Skeletal muscle cell (primary cell): ENCODE measurements around the gene ADARB2.
"Not testable (repeated sequence)": the region's sequence is repeated elsewhere in the genome, so short reads cannot be mapped to it uniquely, and the experiment has no call there.

Experiments
- DNase-seq: peaks from one replicate; pipeline ENCODE4 v3.0.0-alpha.2; 2010; ENCODE audit warnings: low read depth
- H3K4me3 ChIP-seq: 2 replicates; pipeline ENCODE4 v1.5.1; 2011; ENCODE audit warnings: low read depth, mild to moderate bottlenecking, control low read depth, low read length, moderate library complexity

The ADARB2 gene

DNA sequence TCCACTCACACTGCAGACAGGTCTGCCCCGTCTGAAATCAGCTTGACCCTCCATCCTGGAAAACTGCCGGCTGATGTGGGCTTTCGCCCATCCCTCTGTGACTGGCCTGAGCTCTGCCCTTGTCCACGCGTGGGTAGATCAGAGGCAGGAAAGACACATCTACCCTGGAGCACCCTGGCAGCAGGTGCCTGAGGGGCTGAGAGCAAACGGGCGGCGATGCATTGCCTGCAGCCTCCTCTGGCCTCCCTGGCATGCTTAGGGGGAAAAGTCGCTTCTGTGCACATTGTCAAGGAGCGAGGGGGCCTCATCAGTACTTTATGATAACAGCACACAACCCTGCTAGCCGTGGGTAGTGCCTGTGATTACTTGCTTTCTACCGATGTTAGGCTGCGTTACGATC lies 109.4 kb downstream of the ADARB2 start:
- H3K4me3 ChIP-seq, result no peak overlapping the region
- DNase-seq, result no peak

DNA sequence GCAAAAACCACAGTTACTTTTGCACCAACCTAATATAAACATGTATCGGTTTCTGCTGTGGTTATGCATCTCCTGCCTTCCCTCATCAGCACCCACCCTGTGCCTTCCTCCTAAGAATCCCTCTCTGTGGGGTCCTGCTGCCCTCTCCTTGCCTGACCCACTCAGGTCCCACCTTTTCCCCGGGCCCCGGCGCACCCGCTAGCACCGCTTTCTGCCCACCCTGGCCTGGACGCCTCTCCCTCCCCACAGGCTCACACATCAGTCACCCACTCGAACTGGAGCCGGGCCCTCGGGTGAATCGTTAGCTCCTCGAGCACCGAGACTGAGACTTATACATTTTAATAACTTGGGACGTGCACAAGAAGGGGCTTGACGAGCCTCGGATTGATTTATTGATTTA lies 110.5 kb downstream of the ADARB2 start:
- DNase-seq, result no peak
- no peak overlapping the region for H3K4me3 ChIP-seq

DNA sequence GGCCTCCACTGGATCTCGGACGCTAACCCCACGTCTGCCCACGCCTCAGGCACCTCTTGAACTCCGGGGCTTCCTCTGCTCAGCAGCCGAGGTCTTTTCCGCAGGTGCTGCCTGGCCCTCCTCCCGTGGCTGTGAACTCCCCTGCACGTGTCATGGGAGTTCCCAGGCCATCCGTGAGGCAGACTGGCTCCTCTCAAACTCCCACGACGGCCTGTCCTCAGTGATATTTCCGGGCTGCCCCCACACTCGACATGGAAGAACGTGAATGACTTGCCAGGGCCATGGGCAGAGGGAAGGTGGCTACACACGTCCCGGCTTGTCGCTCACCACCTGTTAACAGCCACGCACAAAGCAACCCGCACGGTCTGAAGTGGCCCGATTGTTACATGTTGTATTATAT lies 110.9 kb downstream of the ADARB2 start:
- no peak overlapping the region for H3K4me3 ChIP-seq
- no peak for DNase-seq

DNA sequence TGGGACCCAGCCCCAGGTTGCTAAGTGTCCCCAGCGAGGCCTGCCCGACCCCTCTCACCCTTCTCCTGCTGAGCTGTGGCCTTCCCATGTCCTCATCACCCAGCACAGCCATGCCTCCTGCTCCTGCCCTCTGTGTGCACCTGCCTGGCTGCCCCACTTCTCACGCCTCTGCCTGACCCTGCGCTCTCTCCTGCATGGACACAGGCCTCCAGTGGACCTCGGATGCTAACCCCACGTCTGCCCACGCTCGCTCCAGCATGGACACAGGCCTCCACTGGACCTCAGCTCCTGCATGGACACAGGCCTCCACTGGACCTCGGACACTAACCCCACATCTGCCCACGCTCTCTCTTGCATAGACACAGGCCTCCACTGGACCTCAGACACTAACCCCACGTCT lies 111.6 kb downstream of the ADARB2 start:
- no peak for DNase-seq
- H3K4me3 ChIP-seq, result no peak overlapping the region

DNA sequence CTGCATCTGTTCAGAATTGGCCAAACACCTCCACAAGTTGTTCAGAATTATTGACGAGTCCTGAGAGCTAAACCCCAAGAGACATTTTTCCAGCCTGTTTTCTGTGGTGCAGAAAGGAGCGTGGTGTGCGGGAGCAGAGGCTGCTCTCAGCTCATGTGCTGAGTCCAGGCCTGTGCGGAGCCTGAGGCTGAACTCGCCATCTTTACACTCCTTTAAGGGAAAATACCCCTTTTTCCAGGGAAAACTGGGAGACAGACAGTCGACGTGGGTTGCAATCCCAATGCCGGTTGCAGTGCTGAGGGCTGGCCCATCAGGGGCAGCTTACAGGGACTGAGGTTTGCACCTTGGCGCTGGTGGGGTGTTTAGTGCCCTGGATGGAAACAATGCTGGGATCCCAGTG lies 112.2 kb downstream of the ADARB2 start:
- H3K4me3 ChIP-seq, result no peak overlapping the region
- DNase-seq, result no peak

DNA sequence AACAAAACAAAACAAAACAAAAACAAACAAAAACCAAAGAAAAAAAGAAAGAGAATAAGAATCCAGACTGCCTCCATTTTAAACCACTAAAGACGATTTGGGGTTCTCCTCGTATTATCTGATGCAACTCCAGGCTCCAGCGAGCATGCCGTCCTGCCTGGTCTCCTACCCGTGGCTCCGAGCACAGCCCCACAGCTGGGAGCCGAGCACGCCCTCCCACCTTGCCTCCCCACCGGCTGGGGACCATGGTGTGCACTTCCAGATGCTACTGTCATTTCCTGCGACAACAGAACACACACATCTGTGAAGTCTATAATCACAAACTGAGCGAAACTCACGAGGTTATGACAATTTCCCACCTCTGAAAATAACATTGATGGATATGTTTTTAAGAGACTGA lies 113.1 kb downstream of the ADARB2 start:
- DNase-seq, result no peak
- H3K4me3 ChIP-seq, result no peak overlapping the region

DNA sequence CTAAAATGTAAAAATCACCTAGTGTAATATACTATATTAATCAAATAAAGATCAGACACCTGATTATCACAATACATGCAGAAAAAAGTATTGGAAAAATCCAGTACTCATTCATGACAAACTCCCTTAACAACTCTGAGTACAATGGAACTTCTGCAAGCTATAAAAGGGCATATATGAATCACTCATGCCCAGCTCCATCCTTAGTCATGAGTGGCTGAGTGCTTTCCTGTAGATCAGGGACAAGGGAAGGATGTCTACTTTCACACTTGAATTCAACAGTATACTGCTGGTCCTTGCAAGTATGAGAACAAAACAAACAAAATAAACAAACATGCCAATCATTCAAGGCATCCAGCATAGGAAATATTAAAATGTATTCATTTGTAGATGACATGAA lies 116.5 kb downstream of the ADARB2 start:
- no peak overlapping the region for H3K4me3 ChIP-seq
- no peak for DNase-seq

DNA sequence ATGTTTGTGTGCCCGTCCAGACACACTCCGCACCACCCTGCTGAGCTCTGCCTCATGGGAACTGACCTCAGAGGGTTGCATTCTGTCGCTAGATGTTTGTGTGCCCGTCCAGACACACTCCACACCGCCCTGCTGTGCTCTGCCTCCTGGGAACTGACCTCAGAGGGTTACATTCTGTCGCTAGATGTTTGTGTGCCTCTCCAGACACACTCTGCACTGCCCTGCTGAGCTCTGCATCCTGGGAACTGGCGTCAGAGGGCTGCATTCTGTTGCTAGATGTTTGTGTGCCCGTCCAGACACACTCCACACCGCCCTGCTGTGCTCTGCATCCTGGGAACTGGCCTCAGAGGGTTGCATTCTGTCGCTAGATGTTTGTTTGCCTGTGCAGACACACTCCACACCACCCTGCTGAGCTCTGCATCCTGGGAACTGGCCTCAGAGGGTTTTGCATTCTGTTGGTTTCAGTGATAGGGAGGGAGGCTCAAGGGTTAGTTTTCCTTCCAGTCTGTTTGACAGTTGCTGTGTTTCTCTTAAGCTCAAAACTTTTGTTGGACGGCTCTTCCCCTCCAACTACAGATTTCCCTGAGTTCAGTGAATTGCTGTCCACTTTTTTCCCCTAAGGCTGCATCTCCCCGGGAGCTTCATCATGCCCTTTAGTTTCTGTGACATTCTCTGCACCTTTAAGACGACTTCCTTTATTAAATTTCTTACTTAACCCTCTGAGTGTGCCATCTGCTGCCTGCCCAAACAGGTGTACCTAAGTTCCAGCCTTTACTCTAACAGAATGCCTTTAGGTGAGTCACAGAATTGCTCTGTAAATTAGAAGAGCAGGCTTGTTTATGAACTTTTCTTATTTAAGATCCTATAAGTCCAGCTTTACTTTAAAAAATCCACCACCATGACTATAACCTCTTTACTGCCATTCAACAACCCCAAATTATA lies 119.7 kb downstream of the ADARB2 start:
- not testable (repeated sequence) for H3K4me3 ChIP-seq, DNase-seq

DNA sequence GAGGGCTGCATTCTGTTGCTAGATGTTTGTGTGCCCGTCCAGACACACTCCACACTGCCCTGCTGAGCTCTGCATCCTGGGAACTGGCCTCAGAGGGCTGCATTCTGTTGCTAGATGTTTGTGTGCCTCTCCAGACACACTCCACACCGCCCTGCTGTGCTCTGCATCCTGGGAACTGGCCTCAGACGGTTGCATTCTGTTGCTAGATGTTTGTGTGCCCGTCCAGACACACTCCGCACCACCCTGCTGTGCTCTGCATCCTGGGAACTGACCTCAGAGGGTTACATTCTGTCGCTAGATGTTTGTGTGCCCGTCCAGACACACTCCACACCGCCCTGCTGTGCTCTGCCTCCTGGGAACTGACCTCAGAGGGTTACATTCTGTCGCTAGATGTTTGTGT lies 120.6 kb downstream of the ADARB2 start:
- DNase-seq, H3K4me3 ChIP-seq: not testable (repeated sequence)

DNA sequence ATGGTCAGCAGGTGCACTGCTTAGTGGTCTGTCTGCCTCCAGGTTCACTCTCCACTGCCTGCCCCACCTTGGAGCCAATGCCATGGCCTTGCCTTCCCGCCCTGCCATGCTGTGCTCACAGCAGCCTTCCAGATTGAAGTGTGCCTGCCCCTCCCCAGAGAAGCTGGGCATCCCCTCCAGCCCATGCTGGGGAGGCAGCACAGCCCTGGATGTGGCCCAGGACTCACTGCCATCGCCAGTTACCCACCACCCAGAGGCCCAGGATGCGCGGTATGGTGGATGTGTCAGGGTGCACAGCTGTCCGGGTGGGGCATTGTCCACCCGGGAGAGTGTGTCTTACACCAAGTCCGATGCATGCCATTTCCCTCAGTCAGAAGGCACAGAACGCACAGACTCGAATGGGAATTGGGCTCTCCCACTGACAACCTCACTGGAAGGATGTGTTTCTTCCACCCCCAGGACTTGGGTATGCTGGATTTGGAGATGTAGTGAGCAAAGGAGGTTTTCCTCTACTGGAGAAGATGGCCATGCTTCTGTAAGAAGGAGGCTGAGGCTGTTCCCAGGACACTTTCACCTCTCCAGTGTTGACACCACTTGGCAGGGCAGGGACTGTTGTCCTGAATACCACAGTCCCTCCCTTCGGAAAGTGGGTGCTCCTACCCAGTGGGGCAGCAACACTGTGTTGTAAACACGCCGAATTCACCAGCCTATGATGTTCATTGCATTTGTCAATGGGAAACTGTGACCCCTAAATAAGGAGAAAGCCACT lies 122.0 kb downstream of the ADARB2 start:
- DNase-seq, result no peak
- no peak overlapping the region for H3K4me3 ChIP-seq

DNA sequence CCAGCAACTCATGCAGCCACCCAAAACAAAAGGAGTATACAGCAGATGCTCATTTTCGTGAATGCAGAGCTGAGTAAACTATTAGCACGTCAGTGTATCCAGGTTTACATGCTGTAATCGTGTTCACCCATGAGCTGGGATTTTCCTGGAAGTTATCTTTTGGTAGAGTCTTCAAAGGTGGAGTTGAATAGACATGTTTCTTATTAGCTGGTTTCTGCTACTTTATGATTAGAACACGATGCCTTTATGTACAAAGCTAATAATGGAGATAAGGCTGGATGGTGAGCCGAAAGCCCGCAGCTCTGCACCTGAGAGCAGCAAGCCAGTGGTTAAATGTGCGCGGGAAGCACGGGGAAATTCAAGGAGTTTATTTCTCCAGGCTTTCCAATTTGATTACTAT lies 123.8 kb downstream of the ADARB2 start:
- no peak for DNase-seq

DNA sequence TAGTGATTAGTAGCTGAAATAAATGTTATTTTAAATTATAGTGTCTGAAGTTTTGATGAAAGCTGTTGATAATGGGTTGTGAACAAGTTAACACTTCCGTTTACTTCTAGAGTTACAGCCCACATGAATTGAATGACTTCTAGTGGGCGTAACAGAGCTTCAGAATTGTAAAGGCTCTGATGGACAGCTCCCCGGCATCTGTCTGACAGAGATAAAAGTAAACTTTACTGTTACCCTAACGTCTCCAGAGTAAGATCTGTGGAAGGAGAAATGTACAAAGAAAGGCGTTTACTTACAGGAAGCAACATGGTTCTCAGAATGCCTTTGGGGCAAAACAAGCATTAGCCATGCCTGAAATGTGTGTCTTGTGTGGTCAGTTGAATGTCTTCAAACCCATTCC lies 124.4 kb downstream of the ADARB2 start:
- no peak overlapping the region for H3K4me3 ChIP-seq
- DNase-seq, result no peak

More for the DNA sequence above, 123.8 kb downstream of the ADARB2 start:
- no peak overlapping the region for H3K4me3 ChIP-seq

DNA sequence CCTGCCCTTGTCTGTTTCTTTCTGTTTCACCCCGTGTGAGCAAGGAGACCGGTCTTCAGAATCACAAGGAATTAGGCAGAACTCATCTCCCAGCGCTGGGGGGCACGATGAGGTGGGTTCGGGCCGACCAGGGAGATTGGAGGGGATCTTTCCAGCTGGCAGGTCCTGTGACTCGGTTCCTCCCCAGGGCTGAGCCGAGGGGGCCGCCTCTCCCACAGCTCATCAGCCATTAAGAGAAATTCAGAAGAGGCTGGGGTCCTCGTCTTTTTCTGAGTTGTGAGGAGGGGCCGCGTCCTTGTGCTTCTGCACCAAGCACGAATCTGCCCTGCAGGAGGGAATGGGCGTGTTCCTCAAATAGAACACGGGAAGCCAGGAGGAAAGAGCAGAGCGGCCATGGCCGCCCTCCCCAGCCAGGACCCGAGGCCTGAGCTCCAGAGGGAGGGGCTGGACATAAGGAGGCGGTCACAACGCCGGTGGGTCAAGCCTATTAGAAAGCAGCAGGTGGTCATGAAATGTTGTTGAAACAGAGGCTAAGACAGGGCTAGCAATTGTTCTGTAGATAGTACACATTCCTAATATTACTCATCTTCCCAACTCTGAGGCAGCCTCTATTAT lies 125.3 kb downstream of the ADARB2 start:
- H3K4me3 ChIP-seq, result no peak overlapping the region
- no peak for DNase-seq

DNA sequence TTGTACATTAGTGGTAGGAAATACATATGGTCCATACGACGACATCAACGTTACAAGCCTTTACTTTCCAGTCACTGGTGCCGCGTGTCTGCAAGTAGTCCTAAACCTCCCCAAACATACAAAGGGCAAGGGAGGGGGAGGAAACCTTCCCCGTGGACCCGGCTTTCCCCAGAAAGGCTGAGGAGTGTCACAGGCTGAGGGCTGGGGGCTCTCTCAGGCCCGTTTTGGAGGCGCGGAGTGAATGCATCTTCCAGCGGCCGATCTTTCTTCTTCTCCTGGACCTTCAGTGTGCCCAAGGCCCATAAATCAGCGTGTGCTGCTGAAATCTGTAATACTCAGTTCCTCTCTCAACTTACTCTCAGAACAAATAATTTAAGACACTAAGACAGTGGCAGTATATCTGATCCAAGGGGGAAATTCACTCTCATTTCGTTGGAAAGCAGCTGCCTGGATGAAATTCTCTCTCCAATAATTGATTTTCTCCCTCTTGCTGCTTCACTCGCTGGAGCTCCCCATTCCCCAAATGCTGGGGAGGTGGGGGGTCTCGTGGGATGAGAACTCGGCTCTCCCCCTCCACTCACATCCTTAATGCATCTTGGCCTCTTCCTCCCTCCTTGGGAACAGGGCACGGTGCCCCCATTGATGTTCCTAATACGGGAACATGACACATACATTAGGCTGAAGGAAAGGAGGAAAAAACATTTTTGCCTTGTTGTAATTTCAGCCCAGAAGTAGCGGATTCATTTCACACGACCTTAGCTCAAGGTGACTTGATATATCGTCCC lies 126.1 kb downstream of the ADARB2 start:
- H3K4me3 ChIP-seq, result no peak overlapping the region
- DNase-seq, result no peak

DNA sequence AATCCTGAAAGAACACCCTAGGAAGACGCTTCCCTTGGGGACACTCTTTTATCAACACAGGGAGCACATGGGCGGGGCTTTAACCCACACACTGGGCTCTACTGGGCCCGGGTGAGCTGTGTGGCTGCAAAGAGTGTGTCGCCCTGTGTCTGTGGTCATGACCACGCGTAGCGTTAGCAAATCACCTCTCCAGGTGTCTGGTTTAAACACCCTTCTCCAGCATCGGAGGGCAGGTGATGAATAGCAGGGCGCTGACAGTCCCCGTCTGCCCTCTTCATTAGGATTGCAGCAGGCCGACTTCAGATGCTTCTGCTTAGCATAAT lies 127.7 kb downstream of the ADARB2 start:
- H3K4me3 ChIP-seq, result no peak overlapping the region
- no peak for DNase-seq

DNA sequence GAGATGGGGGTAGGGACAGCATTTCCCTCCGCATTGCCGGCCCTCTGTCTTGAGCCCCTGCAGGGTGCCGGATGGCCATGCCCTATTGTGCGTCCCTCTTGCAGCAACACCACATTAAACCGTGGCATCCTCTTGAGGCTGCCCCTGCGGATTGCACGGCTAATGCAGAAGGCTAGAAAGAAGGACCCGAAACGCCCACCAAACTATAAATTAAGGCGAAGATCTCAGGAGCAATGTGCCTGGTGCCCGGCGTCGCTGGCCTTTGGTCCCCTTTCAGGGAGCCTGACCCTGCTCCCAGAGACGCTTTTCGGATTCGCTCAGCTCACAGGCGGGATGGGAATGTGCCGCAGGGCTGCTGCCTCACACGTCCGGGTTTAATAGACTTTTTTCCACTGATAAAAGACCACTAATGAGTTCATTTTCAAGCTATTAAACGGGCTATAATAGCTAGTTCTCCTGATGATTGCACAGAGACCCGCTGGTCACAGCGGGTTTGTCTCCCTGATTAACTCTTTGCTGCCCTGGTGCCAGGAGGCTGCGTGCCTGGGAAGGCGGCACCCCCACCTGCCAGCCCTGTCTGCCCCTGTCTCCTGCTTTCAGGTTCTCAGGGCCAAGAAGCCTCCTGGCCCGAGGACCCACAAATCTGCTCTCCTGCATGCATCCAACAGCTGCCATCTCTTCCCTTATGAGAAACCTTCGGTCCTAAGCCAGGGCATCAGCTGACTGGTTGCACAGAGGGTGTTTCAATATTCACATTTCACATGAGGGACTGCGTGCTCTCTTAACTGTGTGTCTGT lies 128.3 kb downstream of the ADARB2 start:
- no peak overlapping the region for H3K4me3 ChIP-seq
- no peak for DNase-seq

DNA sequence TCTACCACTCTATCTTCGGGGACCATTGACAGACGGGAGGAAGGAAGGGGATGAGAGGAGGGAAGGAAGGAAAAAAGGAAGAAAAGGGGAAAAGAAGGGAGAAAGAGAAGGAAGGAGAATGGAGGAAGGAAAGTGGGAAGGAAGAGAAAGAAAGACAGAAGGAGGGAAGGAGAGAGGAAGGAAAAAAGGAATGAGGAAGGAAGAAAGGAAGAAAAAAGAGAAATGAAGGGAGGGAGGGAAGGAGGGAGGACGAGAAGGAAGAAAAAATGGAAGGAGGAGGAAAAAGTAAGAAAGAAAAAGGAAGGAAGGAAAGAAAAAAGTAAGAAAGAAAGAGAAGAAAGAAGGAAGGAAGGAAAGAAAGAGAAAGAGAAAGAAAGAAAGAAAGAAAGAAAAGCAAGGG lies 128.9 kb downstream of the ADARB2 start:
- no peak overlapping the region for H3K4me3 ChIP-seq
- DNase-seq, result no peak

DNA sequence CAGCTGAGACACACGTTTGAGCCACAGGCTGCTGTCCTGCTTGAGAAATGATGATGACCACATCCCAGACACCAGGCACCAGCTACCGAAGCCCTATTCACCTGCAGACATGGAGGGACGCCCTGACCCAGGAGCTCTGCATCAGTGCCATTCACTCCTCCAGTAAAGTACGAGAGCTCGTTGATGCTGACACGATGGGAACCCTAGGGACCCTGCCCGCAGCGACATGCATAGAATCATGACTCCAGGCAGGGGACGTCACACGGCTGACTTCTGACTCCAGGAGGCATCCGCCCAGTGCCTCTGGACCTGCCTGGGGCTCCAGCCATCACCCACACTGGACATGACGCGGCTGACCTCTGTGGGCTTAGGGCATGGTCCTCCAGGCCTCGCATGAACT lies 129.9 kb downstream of the ADARB2 start:
- no peak overlapping the region for H3K4me3 ChIP-seq
- DNase-seq, result no peak
